Fibroblast of mammary gland (primary cell): ENCODE data around the gene EEF1AKMT3.

Experiments used
- DNase-seq: peaks from one replicate; pipeline ENCODE4 v3.0.0-alpha.2; 2010; ENCODE audit warnings: low read depth
- H3K4me3 ChIP-seq: 2 replicates; pipeline ENCODE4 v1.5.1; 2011; ENCODE audit warnings: low read depth, mild to moderate bottlenecking, low read length, moderate library complexity; ENCODE audit not compliant: control insufficient read depth
- TF ChIP-seq, protein P1 (sequence below): conservative IDR thresholded peaks from 2 replicates; pipeline ENCODE4 v1.5.1; 2011; ENCODE audit warnings: low read depth, low read length, inconsistent platforms; ENCODE audit not compliant: control insufficient read depth, insufficient read depth

Gene EEF1AKMT3

GRCh38 chr12:57731411-57732080 is 40.9 kb upstream of the EEF1AKMT3 start:
- H3K4me3 ChIP-seq: no peak overlapping the region
- no peak for DNase-seq
- TF ChIP-seq, protein P1, sequence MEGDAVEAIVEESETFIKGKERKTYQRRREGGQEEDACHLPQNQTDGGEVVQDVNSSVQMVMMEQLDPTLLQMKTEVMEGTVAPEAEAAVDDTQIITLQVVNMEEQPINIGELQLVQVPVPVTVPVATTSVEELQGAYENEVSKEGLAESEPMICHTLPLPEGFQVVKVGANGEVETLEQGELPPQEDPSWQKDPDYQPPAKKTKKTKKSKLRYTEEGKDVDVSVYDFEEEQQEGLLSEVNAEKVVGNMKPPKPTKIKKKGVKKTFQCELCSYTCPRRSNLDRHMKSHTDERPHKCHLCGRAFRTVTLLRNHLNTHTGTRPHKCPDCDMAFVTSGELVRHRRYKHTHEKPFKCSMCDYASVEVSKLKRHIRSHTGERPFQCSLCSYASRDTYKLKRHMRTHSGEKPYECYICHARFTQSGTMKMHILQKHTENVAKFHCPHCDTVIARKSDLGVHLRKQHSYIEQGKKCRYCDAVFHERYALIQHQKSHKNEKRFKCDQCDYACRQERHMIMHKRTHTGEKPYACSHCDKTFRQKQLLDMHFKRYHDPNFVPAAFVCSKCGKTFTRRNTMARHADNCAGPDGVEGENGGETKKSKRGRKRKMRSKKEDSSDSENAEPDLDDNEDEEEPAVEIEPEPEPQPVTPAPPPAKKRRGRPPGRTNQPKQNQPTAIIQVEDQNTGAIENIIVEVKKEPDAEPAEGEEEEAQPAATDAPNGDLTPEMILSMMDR: no peak

DNA sequence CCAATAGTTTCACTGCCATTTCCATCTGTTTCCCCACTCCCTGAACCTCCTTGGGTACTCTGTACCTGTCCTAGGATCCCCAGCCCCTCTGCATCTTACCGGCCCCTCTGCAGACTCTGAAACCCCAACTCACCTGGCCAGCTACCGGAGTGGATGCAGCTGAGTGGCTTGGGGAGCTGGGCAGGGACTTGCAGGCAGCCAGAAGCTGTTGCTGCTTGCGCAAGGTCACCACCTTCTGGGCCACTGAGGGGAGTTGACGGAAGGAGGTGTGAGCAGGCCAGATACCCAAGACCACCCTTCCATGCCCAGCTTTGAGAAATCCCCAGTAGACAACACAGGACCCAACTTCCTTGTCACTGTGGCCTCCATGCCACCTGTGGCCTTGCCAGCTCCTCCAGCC is 40.1 kb upstream of the EEF1AKMT3 start:
- TF ChIP-seq, protein P1: no peak
- no peak overlapping the region for H3K4me3 ChIP-seq
- no peak for DNase-seq

GRCh38 chr12:57732726-57733593 is 39.5 kb upstream of the EEF1AKMT3 start:
- TF ChIP-seq, protein P1: no peak
- DNase-seq: no peak
- H3K4me3 ChIP-seq: no peak overlapping the region

GRCh38 chr12:57733928-57734327 is 38.5 kb upstream of the EEF1AKMT3 start:
- TF ChIP-seq, protein P1: no peak
- H3K4me3 ChIP-seq: no peak overlapping the region
- no peak for DNase-seq

- no peak for DNase-seq
- H3K4me3 ChIP-seq: no peak overlapping the region
- TF ChIP-seq, protein P1: no peak
These were observed 37.8 kb upstream of the EEF1AKMT3 start for GRCh38 chr12:57734591-57734990.

DNA sequence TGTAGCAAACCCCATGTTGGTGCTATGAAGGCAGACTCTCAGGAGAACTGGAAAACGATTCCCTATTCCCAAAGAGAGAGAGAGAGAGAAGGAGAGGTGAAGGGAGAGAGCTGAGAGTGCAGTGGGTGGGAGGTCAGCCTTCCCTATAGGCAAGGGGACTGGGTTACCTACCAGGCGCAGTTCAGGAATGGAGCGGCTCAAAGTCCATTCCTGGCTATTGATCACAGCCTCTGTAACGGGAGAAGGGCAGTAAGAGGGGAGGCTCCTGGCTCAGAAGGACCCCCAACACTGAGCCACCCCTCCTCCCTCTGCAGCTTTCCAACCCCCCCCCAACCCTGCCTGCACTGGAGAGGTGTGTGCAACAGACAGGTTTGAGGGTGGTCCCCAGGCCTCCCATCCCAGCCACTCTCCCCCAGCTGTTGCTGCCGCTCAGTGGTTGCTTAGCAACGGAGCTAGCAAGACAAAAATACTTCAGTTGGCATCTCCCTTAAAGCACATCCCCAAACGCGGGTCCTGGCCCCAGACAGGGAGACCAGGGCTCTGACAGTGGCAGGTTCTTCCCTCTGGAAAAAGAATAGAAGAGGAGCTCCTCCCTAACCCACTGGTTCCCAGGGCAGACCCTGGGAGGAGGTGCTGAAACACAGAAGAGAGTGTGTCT is 37.1 kb upstream of the EEF1AKMT3 start:
- H3K4me3 ChIP-seq: no peak overlapping the region
- TF ChIP-seq, protein P1: no peak
- DNase-seq: no peak
